Left ventricle myocardium inferior (tissue), 1 donor: ENCODE results near the gene TUBB4A. TPM values are rescaled to one million over a fixed set of nuclear protein-coding genes. Genes with fewer than 3 reads are reported as not detected.
"Not testable (repeated sequence)": the region's sequence is repeated elsewhere in the genome, so short reads cannot be mapped to it uniquely, and the experiment has no call there.

ENCODE experiments used
- DNase-seq: peaks from one replicate; pipeline ENCODE4 v3.0.0-alpha.2; 2020
- H3K27ac ChIP-seq: fragments of 200-600 bp; replicated peaks from 2 replicates; pipeline ENCODE4 v1.8.0; 2021
- H3K27me3 ChIP-seq: fragments of 200-600 bp; 2 replicates; pipeline ENCODE4 v1.8.0; 2021; ENCODE audit warnings: low read depth
- H3K36me3 ChIP-seq: fragments of 200-600 bp; 2 replicates; pipeline ENCODE4 v1.8.0; 2021
- H3K4me1 ChIP-seq: fragments of 200-600 bp; 2 replicates; pipeline ENCODE4 v1.8.0; 2021
- H3K4me3 ChIP-seq: fragments of 200-600 bp; 2 replicates; pipeline ENCODE4 v1.8.0; 2021; ENCODE audit warnings: mild to moderate bottlenecking, moderate library complexity
- H3K9me3 ChIP-seq: fragments of 200-600 bp; replicated peaks from 2 replicates; pipeline ENCODE4 v1.8.0; 2021
- intact Hi-C: fragments of 100-400 bp; cut with micrococcal nuclease; formaldehyde crosslinking; loops from one replicate; pipeline ENCODE4 v1.11.0; 2022
- long read RNA-seq: library from polyadenylated mRNA; unstranded; transcript quantifications from one replicate; pipeline ENCODE4 v2.0.0, GENCODE V29; 2021
- total RNA-seq: library from RNA; stranded (reverse); fragmentation: NEBNext Ultra II Directional; extraction: Animal tissue kit (Norgen Biotek cat#: 25700); gene quantifications from one replicate; pipeline ENCODE4 v1.2.1, GENCODE V29; 2021
- TF ChIP-seq, protein P1 (sequence below): fragments of 200-600 bp; IDR thresholded peaks from 2 replicates; pipeline ENCODE4 v1.8.0; 2021; ENCODE audit warnings: antibody characterized with exemption, mild to moderate bottlenecking, borderline replicate concordance
- donor health status: DM: no; HTN: yes; CAD: no; lungs with severe emphysema.

TUBB4A gene
- total RNA-seq, result 3.3 TPM
- long read RNA-seq, transcript TUBB4A-201 (4 exons, 2,552 nt), result major isoform, 5 of 5 reads
- long read RNA-seq, partial matches to known transcripts, result 0 of 5 reads
- long read RNA-seq, other reads (novel, unspliced or antisense), result 0 of 5 reads

DNA sequence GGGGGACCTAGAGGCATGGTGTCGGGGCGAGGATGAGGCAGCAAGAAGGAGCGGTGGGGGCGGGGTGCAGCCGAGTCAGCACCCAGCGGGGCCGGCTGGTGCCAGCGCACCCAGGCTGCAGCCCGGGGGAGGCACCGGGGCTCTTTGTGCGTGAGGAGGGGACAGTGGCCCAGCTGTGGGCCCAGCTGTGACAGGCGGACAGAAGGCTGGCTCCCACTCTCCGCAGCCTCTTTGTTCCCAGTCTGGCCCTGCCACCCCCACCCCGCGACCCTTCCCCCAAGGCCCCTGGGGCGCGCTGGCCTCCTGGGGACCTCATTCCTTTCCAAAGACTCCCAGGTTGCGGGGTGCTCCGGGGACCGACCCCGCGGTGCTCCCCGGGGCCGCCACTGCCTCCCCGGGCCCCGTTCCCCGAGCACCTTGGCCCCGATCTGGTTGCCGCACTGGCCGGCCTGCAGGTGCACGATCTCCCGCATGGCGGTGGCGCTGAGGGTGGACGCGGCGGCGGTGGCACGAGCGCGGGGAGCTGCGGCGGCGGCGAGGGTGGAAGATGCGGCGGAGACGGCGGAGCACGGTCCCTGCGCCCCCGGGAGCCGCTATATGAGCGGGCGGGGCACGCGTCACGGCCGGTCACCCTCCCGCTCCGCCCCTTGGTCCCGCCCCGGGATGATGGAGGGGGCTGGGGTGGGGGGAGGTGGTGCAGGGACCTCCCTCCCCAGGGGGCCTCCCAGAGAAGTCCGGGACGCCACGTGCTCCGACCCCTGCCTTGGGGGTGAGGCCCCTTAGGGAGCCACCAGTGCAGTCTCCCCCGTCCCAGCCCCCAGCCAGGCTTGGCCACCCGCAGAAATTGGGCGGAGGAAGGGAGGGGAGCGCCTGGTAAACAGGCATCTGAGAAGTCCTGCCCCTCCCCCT, at the start of gene TUBB4A:
TUBB4A (minus strand) TSS at position 570 of the 909 bp plus-strand sequence; CDS start at position 473, 97 bp downstream.
- H3K36me3 ChIP-seq, result no peaks in the 10 kb centered on the region
- peak; percentile 50 for DNase-seq
- peak within 1 kb of the TSS; percentile 68 for H3K4me3 ChIP-seq
- no peaks in the 10 kb centered on the region for H3K9me3 ChIP-seq
- peaks cover 23% of the 10 kb centered on the region for H3K4me1 ChIP-seq
- peaks cover 73% of the 10 kb centered on the region for H3K27me3 ChIP-seq
- TF ChIP-seq, protein P1, sequence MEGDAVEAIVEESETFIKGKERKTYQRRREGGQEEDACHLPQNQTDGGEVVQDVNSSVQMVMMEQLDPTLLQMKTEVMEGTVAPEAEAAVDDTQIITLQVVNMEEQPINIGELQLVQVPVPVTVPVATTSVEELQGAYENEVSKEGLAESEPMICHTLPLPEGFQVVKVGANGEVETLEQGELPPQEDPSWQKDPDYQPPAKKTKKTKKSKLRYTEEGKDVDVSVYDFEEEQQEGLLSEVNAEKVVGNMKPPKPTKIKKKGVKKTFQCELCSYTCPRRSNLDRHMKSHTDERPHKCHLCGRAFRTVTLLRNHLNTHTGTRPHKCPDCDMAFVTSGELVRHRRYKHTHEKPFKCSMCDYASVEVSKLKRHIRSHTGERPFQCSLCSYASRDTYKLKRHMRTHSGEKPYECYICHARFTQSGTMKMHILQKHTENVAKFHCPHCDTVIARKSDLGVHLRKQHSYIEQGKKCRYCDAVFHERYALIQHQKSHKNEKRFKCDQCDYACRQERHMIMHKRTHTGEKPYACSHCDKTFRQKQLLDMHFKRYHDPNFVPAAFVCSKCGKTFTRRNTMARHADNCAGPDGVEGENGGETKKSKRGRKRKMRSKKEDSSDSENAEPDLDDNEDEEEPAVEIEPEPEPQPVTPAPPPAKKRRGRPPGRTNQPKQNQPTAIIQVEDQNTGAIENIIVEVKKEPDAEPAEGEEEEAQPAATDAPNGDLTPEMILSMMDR, result no peak
- intact Hi-C loops, result no loop called here
- peak within 1 kb of the TSS; percentile 63 for H3K27ac ChIP-seq

DNA sequence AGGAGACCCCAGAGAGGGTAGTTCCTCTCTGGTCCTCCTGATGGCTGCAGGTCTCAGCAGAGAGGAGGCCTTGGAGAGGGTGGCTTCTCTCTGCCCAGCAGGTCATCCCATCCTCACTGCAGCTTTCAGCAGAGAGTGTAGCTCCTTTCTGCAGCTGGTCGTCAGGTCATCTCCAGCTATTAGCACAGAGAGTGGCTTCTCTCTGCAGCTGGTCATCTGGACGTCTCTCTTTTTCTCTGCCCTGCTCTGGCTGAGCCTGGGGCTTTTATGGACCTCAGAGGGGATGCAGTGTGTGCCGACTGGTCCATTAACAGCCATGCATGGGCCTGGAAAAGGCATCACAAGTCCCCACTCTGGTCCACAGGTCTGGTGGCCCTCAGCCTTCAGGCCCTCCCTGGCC, 49.0 kb upstream of the TUBB4A start:
- Histone ChIP-seq H3K4me3 (no peak overlapping the region), H3K27me3 (peaks cover 36% of the 10 kb centered on the region), H3K9me3 (no peaks in the 10 kb centered on the region), H3K4me1 (peaks cover 7% of the 10 kb centered on the region), H3K27ac (no peak overlapping the region), H3K36me3 (no peaks in the 10 kb centered on the region)
- intact Hi-C loops, result no loop called here
- no peak for DNase-seq
- TF ChIP-seq, protein P1, result no peak

- H3K9me3 ChIP-seq, H3K4me3 ChIP-seq, H3K36me3 ChIP-seq, H3K27ac ChIP-seq, H3K4me1 ChIP-seq, DNase-seq, intact Hi-C loops: not testable (repeated sequence)
- peaks cover 36% of the 10 kb centered on the region for H3K27me3 ChIP-seq
Observed at GRCh38 chr19:6550679-6551078, 48.6 kb upstream of the TUBB4A start.

GRCh38 chr19:6543866-6544347, 41.8 kb upstream of the TUBB4A start:
- no peaks in the 10 kb centered on the region for H3K27me3 ChIP-seq
- H3K4me1 ChIP-seq, result no peaks in the 10 kb centered on the region
- H3K9me3 ChIP-seq, result no peaks in the 10 kb centered on the region
- intact Hi-C loops, result no loop called here
- H3K27ac ChIP-seq, result no peak overlapping the region
- H3K36me3 ChIP-seq, result no peaks in the 10 kb centered on the region
- TF ChIP-seq, protein P1, result no peak
- DNase-seq, result no peak
- no peak overlapping the region for H3K4me3 ChIP-seq

DNA sequence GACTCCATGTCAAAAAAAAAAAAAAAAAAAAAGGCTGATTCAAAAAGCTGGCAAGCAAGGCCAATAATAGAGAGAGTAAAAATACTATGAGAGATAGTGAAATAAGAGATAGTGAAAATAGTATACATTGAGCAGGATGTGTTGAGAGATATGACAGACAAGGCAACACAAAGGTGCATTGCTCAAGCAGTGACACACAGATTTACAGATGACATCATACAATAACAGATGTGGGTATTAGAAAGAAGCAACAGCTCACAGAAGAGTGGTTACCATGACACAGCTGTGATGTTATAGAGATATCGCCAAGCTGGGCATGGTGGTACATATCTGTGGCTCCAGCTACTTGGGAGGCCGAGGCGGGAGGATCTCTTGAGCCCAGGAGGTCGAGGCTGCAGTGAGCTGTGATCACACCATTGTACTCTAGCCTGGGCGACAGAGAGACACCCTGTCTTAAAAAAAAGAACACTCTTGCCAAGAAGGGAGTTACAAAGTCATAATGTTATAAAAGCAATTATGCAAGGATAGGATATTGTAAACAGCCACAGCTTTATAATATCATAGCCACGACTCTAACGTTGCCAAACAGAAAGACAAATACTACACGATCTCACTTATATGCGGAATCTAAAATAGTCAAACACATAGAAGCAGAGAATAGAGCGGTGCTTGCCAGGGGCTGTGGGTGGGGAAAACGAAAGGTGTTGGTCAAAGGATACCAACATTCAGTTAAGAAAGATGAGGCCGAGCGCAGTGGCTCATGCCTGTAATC, 39.0 kb upstream of the TUBB4A start:
- H3K27ac ChIP-seq, result no peak overlapping the region
- TF ChIP-seq, protein P1, result no peak
- peaks cover 7% of the 10 kb centered on the region for H3K9me3 ChIP-seq
- intact Hi-C loops, result no loop called here
- no peaks in the 10 kb centered on the region for H3K4me1 ChIP-seq
- H3K36me3 ChIP-seq, result no peaks in the 10 kb centered on the region
- DNase-seq, result no peak
- H3K27me3 ChIP-seq, result no peaks in the 10 kb centered on the region
- no peak overlapping the region for H3K4me3 ChIP-seq
